ENCODE data around the gene EXOC6.

The EXOC6 gene

GRCh38 chr10:93060887-93061593, 212.7 kb downstream of the EXOC6 start:
- H3K79me1 ChIP-seq (ENCODE audit: low read length), result no peaks in the 10 kb centered on the region
- H3K4ac ChIP-seq (ENCODE audit: low read depth, low read length), result no peak overlapping the region
- H2AFZ ChIP-seq (ENCODE audit: insufficient read depth, low read length, poor library complexity), result no peak overlapping the region
- no peak overlapping the region for H3K4me3 ChIP-seq (ENCODE audit: low read depth, low read length)
- no peak overlapping the region for H3K23ac ChIP-seq (ENCODE audit: low read length)
- H3K27ac ChIP-seq (ENCODE audit: low read depth, low read length), result no peak overlapping the region
- peaks cover 5% of the 10 kb centered on the region for H3K9me3 ChIP-seq (ENCODE audit: insufficient read depth, low read depth, low read length)
- H3K4me2 ChIP-seq (ENCODE audit: low read length), result peak overlapping the region; percentile 56
- no peak overlapping the region for H3K14ac ChIP-seq (ENCODE audit: low read length)
- H3K9ac ChIP-seq (ENCODE audit: low read length), result no peak overlapping the region
- H2BK12ac ChIP-seq (ENCODE audit: low read length), result no peak overlapping the region
- no peak overlapping the region for H4K12ac ChIP-seq (ENCODE audit: low read depth, low read length)
- peaks cover 0 to 2% of the 10 kb centered on the region in 2 experiments for H3K36me3 ChIP-seq (ENCODE audit: control insufficient read depth in 1 of 2, insufficient read depth in 2 of 2, low read length in 2 of 2)
- H4K91ac ChIP-seq (ENCODE audit: low read depth, low read length), result no peak overlapping the region
- H2BK5ac ChIP-seq (ENCODE audit: low read depth, low read length, poor library complexity), result no peak overlapping the region
- no peaks in the 10 kb centered on the region for H3K79me2 ChIP-seq (ENCODE audit: control insufficient read depth, insufficient read depth, low read length, poor library complexity)
- peaks cover 20 to 25% of the 10 kb centered on the region in 2 experiments for H3K4me1 ChIP-seq (ENCODE audit: control insufficient read depth in 1 of 2, insufficient read depth in 2 of 2, low read length in 2 of 2)
- no CpG with 5 or more reads among the region's 45 CpGs for WGBS (ENCODE audit: extremely low coverage, insufficient coverage, insufficient read length)
- DNase-seq, result no peak
- H2BK120ac ChIP-seq (ENCODE audit: insufficient read depth, low read length, poor library complexity), result no peak overlapping the region
- H4K8ac ChIP-seq (ENCODE audit: low read depth, low read length), result no peak overlapping the region
- H3K27me3 ChIP-seq (ENCODE audit: insufficient read depth, low read length), result peaks cover 64% of the 10 kb centered on the region
- H2AK5ac ChIP-seq (ENCODE audit: low read length), result no peak overlapping the region
- H3K18ac ChIP-seq (ENCODE audit: low read length), result no peak overlapping the region

- Histone ChIP-seq H3K27me3 (ENCODE audit: insufficient read depth, low read length) (peaks cover 72% of the 10 kb centered on the region), H3K4me1 (ENCODE audit: control insufficient read depth in 1 of 2, insufficient read depth in 2 of 2, low read length in 2 of 2) (peaks cover 22 to 28% of the 10 kb centered on the region in 2 experiments)
Observed at GRCh38 chr10:93061594-93062513, 213.5 kb downstream of the EXOC6 start.

GRCh38 chr10:93062514-93063143, 214.3 kb downstream of the EXOC6 start:
- no CpG with 5 or more reads among the region's 68 CpGs for WGBS (ENCODE audit: extremely low coverage, insufficient coverage, insufficient read length)
- H3K79me2 ChIP-seq (ENCODE audit: control insufficient read depth, insufficient read depth, low read length, poor library complexity), result no peaks in the 10 kb centered on the region

More at GRCh38 chr10:93061594-93062513, 213.5 kb downstream of the EXOC6 start:
- H3K18ac ChIP-seq (ENCODE audit: low read length), result no peak overlapping the region
- peaks cover 8% of the 10 kb centered on the region for H3K9me3 ChIP-seq (ENCODE audit: insufficient read depth, low read depth, low read length)
- H4K91ac ChIP-seq (ENCODE audit: low read depth, low read length), result no peak overlapping the region
- no peak overlapping the region for H3K27ac ChIP-seq (ENCODE audit: low read depth, low read length)
- no peak overlapping the region for H2BK120ac ChIP-seq (ENCODE audit: insufficient read depth, low read length, poor library complexity)
- H3K4me3 ChIP-seq (ENCODE audit: low read depth, low read length), result peak overlapping the region; percentile 11
- H3K14ac ChIP-seq (ENCODE audit: low read length), result no peak overlapping the region
- H3K36me3 ChIP-seq (ENCODE audit: control insufficient read depth in 1 of 2, insufficient read depth in 2 of 2, low read length in 2 of 2), result peaks cover 0 to 2% of the 10 kb centered on the region in 2 experiments
- DNase-seq, result peak in 1 of 2 donors; percentile 59
- no peak overlapping the region for H3K23ac ChIP-seq (ENCODE audit: low read length)
- no peak overlapping the region for H4K12ac ChIP-seq (ENCODE audit: low read depth, low read length)
- peak overlapping the region; percentile 66 for H3K4me2 ChIP-seq (ENCODE audit: low read length)
- peak overlapping the region; percentile 10 for H3K9ac ChIP-seq (ENCODE audit: low read length)
- no peak overlapping the region for H4K8ac ChIP-seq (ENCODE audit: low read depth, low read length)
- H2AK5ac ChIP-seq (ENCODE audit: low read length), result no peak overlapping the region
- H3K79me2 ChIP-seq (ENCODE audit: control insufficient read depth, insufficient read depth, low read length, poor library complexity), result no peaks in the 10 kb centered on the region
- WGBS (ENCODE audit: extremely low coverage, insufficient coverage, insufficient read length), result no CpG with 5 or more reads among the region's 57 CpGs
- H3K4ac ChIP-seq (ENCODE audit: low read depth, low read length), result no peak overlapping the region
- no peak overlapping the region for H2BK5ac ChIP-seq (ENCODE audit: low read depth, low read length, poor library complexity)
- H2AFZ ChIP-seq (ENCODE audit: insufficient read depth, low read length, poor library complexity), result no peak overlapping the region
- H3K79me1 ChIP-seq (ENCODE audit: low read length), result no peaks in the 10 kb centered on the region
- H2BK12ac ChIP-seq (ENCODE audit: low read length), result no peak overlapping the region

More at GRCh38 chr10:93062514-93063143, 214.3 kb downstream of the EXOC6 start:
- peak overlapping the region; percentile 52 for H2AFZ ChIP-seq (ENCODE audit: insufficient read depth, low read length, poor library complexity)
- no peak overlapping the region for H3K27ac ChIP-seq (ENCODE audit: low read depth, low read length)
- H4K8ac ChIP-seq (ENCODE audit: low read depth, low read length), result peak overlapping the region; percentile 18
- DNase-seq, result peak; percentile 47 to 78
- peaks cover 80% of the 10 kb centered on the region for H3K27me3 ChIP-seq (ENCODE audit: insufficient read depth, low read length)
- peaks cover 0 to 2% of the 10 kb centered on the region in 2 experiments for H3K36me3 ChIP-seq (ENCODE audit: control insufficient read depth in 1 of 2, insufficient read depth in 2 of 2, low read length in 2 of 2)
- no peak overlapping the region for H4K91ac ChIP-seq (ENCODE audit: low read depth, low read length)
- H3K4ac ChIP-seq (ENCODE audit: low read depth, low read length), result no peak overlapping the region
- H3K4me2 ChIP-seq (ENCODE audit: low read length), result peak overlapping the region; percentile 66
- H3K79me1 ChIP-seq (ENCODE audit: low read length), result no peaks in the 10 kb centered on the region
- H3K18ac ChIP-seq (ENCODE audit: low read length), result no peak overlapping the region
- H3K9me3 ChIP-seq (ENCODE audit: insufficient read depth, low read depth, low read length), result peaks cover 9% of the 10 kb centered on the region
- no peak overlapping the region for H3K9ac ChIP-seq (ENCODE audit: low read length)
- no peak overlapping the region for H3K23ac ChIP-seq (ENCODE audit: low read length)
- H2BK12ac ChIP-seq (ENCODE audit: low read length), result no peak overlapping the region
- H3K14ac ChIP-seq (ENCODE audit: low read length), result no peak overlapping the region
- peaks cover 22 to 28% of the 10 kb centered on the region in 2 experiments for H3K4me1 ChIP-seq (ENCODE audit: control insufficient read depth in 1 of 2, insufficient read depth in 2 of 2, low read length in 2 of 2)
- no peak overlapping the region for H4K12ac ChIP-seq (ENCODE audit: low read depth, low read length)
- no peak overlapping the region for H2BK120ac ChIP-seq (ENCODE audit: insufficient read depth, low read length, poor library complexity)
- peak overlapping the region; percentile 38 for H3K4me3 ChIP-seq (ENCODE audit: low read depth, low read length)
- H2BK5ac ChIP-seq (ENCODE audit: low read depth, low read length, poor library complexity), result no peak overlapping the region
- H2AK5ac ChIP-seq (ENCODE audit: low read length), result no peak overlapping the region
